WERI-Rb-1 (cell line): ENCODE data around the gene NALCN.

Experiments
- DNase-seq: peaks from one replicate; pipeline ENCODE4 v3.0.0-alpha.2; 2020
- H3K27ac ChIP-seq: fragments of 250-450 bp; sonication (Bioruptor Pico); 2 replicates; pipeline ENCODE4 v1.5.1; 2020; ENCODE audit warnings: mild to moderate bottlenecking, moderate library complexity
- H3K27me3 ChIP-seq: fragments of 250-450 bp; sonication (Bioruptor Pico); 2 replicates; pipeline ENCODE4 v1.5.1; 2021; ENCODE audit warnings: mild to moderate bottlenecking, low read depth, moderate library complexity; ENCODE audit not compliant: insufficient read depth, severe bottlenecking
- H3K36me3 ChIP-seq: fragments of 250-450 bp; sonication (Bioruptor Pico); 2 replicates; pipeline ENCODE4 v1.5.1; 2020; ENCODE audit warnings: mild to moderate bottlenecking, moderate library complexity
- H3K4me3 ChIP-seq: 2 replicates; pipeline ENCODE4 v1.5.1; 2011; ENCODE audit warnings: low read depth, mild to moderate bottlenecking, control low read depth, low read length
- H3K9me3 ChIP-seq: fragments of 250-450 bp; sonication (Bioruptor Pico); 2 replicates; pipeline ENCODE4 v1.5.1; 2021; ENCODE audit warnings: mild to moderate bottlenecking, moderate library complexity; ENCODE audit not compliant: severe bottlenecking
- TF ChIP-seq, protein P1 (sequence below): IDR thresholded peaks from 2 replicates; pipeline ENCODE4 v1.5.1; 2011; ENCODE audit warnings: low read depth, mild to moderate bottlenecking, control low read depth, inconsistent platforms, low read length

The NALCN gene

GRCh38 chr13:101434486-101434885, 18.2 kb upstream of the NALCN start:
- Histone ChIP-seq H3K27ac (no peak overlapping the region), H3K36me3 (no peaks in the 10 kb centered on the region), H3K4me3 (no peak overlapping the region), H3K27me3 (no peaks in the 10 kb centered on the region), H3K9me3 (no peaks in the 10 kb centered on the region)
- no peak for DNase-seq
- TF ChIP-seq, protein P1, sequence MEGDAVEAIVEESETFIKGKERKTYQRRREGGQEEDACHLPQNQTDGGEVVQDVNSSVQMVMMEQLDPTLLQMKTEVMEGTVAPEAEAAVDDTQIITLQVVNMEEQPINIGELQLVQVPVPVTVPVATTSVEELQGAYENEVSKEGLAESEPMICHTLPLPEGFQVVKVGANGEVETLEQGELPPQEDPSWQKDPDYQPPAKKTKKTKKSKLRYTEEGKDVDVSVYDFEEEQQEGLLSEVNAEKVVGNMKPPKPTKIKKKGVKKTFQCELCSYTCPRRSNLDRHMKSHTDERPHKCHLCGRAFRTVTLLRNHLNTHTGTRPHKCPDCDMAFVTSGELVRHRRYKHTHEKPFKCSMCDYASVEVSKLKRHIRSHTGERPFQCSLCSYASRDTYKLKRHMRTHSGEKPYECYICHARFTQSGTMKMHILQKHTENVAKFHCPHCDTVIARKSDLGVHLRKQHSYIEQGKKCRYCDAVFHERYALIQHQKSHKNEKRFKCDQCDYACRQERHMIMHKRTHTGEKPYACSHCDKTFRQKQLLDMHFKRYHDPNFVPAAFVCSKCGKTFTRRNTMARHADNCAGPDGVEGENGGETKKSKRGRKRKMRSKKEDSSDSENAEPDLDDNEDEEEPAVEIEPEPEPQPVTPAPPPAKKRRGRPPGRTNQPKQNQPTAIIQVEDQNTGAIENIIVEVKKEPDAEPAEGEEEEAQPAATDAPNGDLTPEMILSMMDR, result no peak

- Histone ChIP-seq H3K27ac (no peak overlapping the region), H3K4me3 (no peak overlapping the region), H3K27me3 (no peaks in the 10 kb centered on the region), H3K9me3 (no peaks in the 10 kb centered on the region), H3K36me3 (no peaks in the 10 kb centered on the region)
- TF ChIP-seq, protein P1, result no peak
- no peak for DNase-seq
These were observed 17.6 kb upstream of the NALCN start for GRCh38 chr13:101433895-101434294.

DNA sequence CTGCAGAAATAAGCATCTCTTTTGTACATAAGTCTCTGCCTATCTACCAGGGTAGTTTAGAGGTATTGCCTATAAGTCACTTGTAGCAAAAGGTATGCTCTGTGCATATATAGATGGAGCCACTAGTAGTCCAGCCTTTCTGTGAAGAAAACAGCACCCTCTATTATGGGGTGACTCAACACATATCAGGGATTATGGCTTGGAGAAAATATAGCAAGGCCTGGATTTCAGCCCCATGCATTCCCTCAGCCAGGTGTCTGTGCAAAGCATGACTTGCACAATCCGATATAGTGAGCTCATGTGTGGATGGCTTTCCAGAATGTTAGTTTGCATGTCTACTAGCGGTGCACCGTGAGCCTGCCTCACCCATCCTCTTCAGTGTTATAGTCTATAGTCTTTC, 13.4 kb upstream of the NALCN start:
- DNase-seq, result no peak
- H3K36me3 ChIP-seq, result no peaks in the 10 kb centered on the region
- H3K4me3 ChIP-seq, result no peak overlapping the region
- TF ChIP-seq, protein P1, result no peak
- no peaks in the 10 kb centered on the region for H3K27me3 ChIP-seq
- H3K9me3 ChIP-seq, result no peaks in the 10 kb centered on the region
- H3K27ac ChIP-seq, result no peak overlapping the region

- no peaks in the 10 kb centered on the region for H3K27me3 ChIP-seq
- H3K27ac ChIP-seq, result no peak overlapping the region
- no peaks in the 10 kb centered on the region for H3K36me3 ChIP-seq
- no peak overlapping the region for H3K4me3 ChIP-seq
- no peak for DNase-seq
- TF ChIP-seq, protein P1, result no peak
- no peaks in the 10 kb centered on the region for H3K9me3 ChIP-seq
These were observed 9.3 kb upstream of the NALCN start for GRCh38 chr13:101425623-101426022.

DNA sequence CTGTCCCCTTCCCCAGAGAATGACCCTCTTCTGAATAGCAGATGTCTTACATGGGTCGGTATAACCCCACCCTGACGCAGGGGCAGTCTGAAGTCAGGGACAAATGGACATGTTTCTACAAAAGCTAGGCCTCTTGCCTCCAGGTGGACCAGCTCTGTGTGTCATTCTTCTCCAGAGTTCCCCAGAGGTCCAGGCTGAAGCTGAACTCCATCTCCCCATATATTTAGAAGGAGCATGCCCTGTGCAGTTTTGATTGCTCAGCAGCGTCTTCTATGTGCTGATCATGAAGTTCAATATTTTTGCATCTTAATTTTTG, 8.8 kb upstream of the NALCN start:
- H3K4me3 ChIP-seq, result no peak overlapping the region
- no peaks in the 10 kb centered on the region for H3K36me3 ChIP-seq
- H3K9me3 ChIP-seq, result no peaks in the 10 kb centered on the region
- TF ChIP-seq, protein P1, result no peak
- DNase-seq, result no peak
- no peak overlapping the region for H3K27ac ChIP-seq
- no peaks in the 10 kb centered on the region for H3K27me3 ChIP-seq

GRCh38 chr13:101424381-101425155, 8.3 kb upstream of the NALCN start:
- no peaks in the 10 kb centered on the region for H3K27me3 ChIP-seq
- H3K4me3 ChIP-seq, result no peak overlapping the region
- no peak overlapping the region for H3K27ac ChIP-seq
- no peak for DNase-seq
- TF ChIP-seq, protein P1, result no peak
- no peaks in the 10 kb centered on the region for H3K36me3 ChIP-seq
- H3K9me3 ChIP-seq, result no peaks in the 10 kb centered on the region
